OCI-LY3 (cell line): ENCODE results near the gene TBC1D21.

Source experiments
- H2AFZ ChIP-seq: fragments of 200-600, 300-600 bp; shearing (Covaris generic); 2 replicates; pipeline ENCODE4 v1.6.0; 2014; ENCODE audit warnings: antibody characterized with exemption, low read depth, low read length
- H3K27ac ChIP-seq: fragments of 200-600, 300-600 bp; sonication (generic); 2 replicates; pipeline ENCODE4 v1.5.1; 2014; ENCODE audit warnings: mild to moderate bottlenecking, low read length, moderate library complexity, mixed read lengths
- H3K27me3 ChIP-seq: fragments of 200-600, 300-600 bp; sonication (generic); 2 replicates; pipeline ENCODE4 v1.6.1; 2014; ENCODE audit warnings: low read depth, low read length, mixed read lengths
- H3K36me3 ChIP-seq: fragments of 200-600, 300-600 bp; sonication (generic); replicated peaks from 2 replicates; pipeline ENCODE3; 2014; ENCODE audit warnings: low read depth, low read length, mixed read lengths
- H3K4me1 ChIP-seq: fragments of 300-600, 200-600 bp; sonication (generic); 2 replicates; pipeline ENCODE4 v1.6.1; 2014; ENCODE audit warnings: low read length, mixed read lengths
- H3K4me2 ChIP-seq: fragments of 200-600, 300-600 bp; sonication (generic); 2 replicates; pipeline ENCODE4 v1.6.1; 2014; ENCODE audit warnings: low read length, mixed read lengths
- H3K4me3 ChIP-seq: fragments of 300-600, 200-600 bp; sonication (generic); 2 replicates; pipeline ENCODE4 v1.5.1; 2014; ENCODE audit warnings: antibody characterized with exemption, mild to moderate bottlenecking, low read length, moderate library complexity
- H3K79me2 ChIP-seq: fragments of 300-600, 200-600 bp; shearing (Covaris generic); 2 replicates; pipeline ENCODE4 v1.6.1; 2014; ENCODE audit warnings: mild to moderate bottlenecking, low read length, mixed read lengths
- H3K9ac ChIP-seq: fragments of 300-600, 200-600 bp; shearing (Covaris generic); 2 replicates; pipeline ENCODE4 v1.6.0; 2014; ENCODE audit warnings: mild to moderate bottlenecking, low read length, moderate library complexity
- H3K9me3 ChIP-seq: fragments of 200-600, 300-600 bp; shearing (Covaris generic); 2 replicates; pipeline ENCODE4 v1.6.1; 2014; ENCODE audit warnings: low read length, mixed read lengths; ENCODE audit not compliant: insufficient read depth
- H4K20me1 ChIP-seq: fragments of 200-600, 300-600 bp; sonication (generic); 2 replicates; pipeline ENCODE4 v1.6.1; 2016; ENCODE audit warnings: low read length, mixed read lengths; ENCODE audit not compliant: insufficient read depth
- CTCF ChIP-seq: fragments of 200-600, 300-600 bp; sonication (generic); IDR thresholded peaks from 2 replicates; pipeline ENCODE4 v1.5.1; 2014; ENCODE audit warnings: antibody characterized with exemption, low read length, low read depth
- EZH2phosphoT487 ChIP-seq: fragments of 200-600 bp; shearing (Covaris generic); IDR thresholded peaks from 2 replicates; pipeline ENCODE4 v1.6.1; 2018; ENCODE audit warnings: antibody characterized with exemption, mixed run types, low read depth

Gene TBC1D21

DNA sequence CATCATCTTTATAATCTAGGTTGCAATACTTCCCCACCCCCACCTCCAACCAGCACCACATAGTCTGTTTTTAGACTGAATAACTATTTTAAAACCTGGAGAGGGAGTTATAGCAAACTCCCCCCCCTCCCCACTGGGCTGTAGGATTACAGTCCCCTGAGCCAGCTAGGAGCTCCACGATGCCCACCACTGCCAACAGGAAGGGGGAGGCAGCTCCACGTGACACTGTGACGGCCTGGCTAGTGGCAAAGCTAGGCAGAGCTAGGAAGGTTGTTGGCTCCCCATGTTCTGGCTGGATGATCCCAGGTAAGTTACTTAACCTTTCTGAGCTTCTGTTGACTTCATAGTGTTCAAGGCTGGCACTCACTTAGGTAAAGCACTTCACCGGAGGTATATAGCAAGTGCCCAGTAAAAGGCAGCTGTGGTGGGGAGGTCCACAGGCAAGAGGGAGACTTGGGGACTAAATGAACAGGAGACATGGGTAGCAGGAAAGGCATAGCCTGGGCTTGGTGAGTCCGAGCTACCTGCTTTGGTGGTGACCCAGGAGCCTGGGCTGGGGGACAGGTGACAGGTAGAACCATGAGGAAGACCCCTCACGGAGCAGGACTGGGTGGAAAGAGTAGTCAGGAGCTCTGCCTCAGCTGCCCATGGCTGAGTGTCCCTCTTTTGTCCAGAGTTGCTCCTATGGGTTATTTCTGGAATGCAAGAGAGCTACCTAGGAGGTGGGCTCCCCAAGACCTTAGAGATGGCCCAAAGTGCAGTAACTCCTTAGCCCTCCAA is 4.0 kb upstream of the TBC1D21 start:
- Histone ChIP-seq H3K36me3 (no peaks in the 10 kb centered on the region), H3K9me3 (no peaks in the 10 kb centered on the region), H3K79me2 (no peaks in the 10 kb centered on the region), H3K4me1 (peaks cover 4% of the 10 kb centered on the region; the same call in 1 of the 2 replicates), H4K20me1 (no peaks in the 10 kb centered on the region), H3K27me3 (peaks cover 83% of the 10 kb centered on the region), H3K27ac (no peak overlapping the region), H3K4me2 (no peak overlapping the region), H3K9ac (no peak overlapping the region), H3K4me3 (no peak overlapping the region), H2AFZ (no peak overlapping the region)
- no peak for TF ChIP-seq CTCF
- no peak for TF ChIP-seq EZH2phosphoT487

DNA sequence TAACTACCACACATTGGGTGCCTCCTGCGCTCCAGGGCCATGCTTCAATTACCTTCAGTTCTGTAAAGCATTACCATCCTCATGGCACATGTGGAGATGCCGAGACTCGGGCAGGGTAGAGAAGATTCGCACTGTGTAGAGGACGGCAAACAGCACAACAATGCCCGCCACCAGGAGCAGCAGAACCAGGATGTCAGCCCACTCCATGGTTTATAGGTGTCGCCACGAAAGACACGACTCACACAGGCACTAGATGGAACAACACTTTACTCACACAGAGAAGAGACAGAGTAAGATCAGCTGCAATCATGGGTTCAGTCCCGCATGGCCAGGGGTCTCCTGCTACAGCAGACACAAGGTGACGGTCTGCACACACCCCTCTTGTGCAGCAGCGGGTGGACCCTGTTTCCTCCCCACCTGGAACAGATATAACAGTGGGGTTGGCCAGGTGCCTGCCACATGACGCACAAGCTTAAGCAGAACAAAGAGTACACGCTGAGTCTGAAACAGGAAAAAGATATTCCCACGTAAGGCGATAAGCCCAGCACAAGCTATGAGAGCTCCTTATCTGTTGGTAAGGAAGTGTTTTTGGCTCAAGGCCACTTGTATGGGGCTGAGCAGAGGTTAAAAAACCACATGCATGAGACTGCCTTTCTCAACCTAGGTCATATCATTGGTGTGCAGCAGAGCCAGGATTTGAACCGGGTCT is 2.5 kb upstream of the TBC1D21 start:
- Histone ChIP-seq H2AFZ (no peak overlapping the region), H3K27ac (no peak overlapping the region), H3K9me3 (no peaks in the 10 kb centered on the region), H3K27me3 (peaks cover 75% of the 10 kb centered on the region), H3K36me3 (no peaks in the 10 kb centered on the region), H3K79me2 (no peaks in the 10 kb centered on the region), H3K4me2 (no peak overlapping the region), H4K20me1 (no peaks in the 10 kb centered on the region), H3K9ac (no peak overlapping the region), H3K4me1 (peaks cover 1% of the 10 kb centered on the region; the same call in 1 of the 2 replicates), H3K4me3 (no peak overlapping the region)
- TF ChIP-seq CTCF (no peak), EZH2phosphoT487 (peak; percentile 24; the same call in 1 of the 2 replicates)

- no peak overlapping the region for H2AFZ ChIP-seq
- H3K4me3 ChIP-seq, result no peak overlapping the region
- no peak for TF ChIP-seq CTCF
- no peak for TF ChIP-seq EZH2phosphoT487
- H3K9ac ChIP-seq, result no peak overlapping the region
- H4K20me1 ChIP-seq, result no peaks in the 10 kb centered on the region
- H3K36me3 ChIP-seq, result no peaks in the 10 kb centered on the region
- H3K4me1 ChIP-seq, result peaks cover 7% of the 10 kb centered on the region
- H3K27ac ChIP-seq, result no peak overlapping the region
- peaks cover 66% of the 10 kb centered on the region for H3K27me3 ChIP-seq
- H3K9me3 ChIP-seq, result no peaks in the 10 kb centered on the region
- no peak overlapping the region for H3K4me2 ChIP-seq
- no peaks in the 10 kb centered on the region for H3K79me2 ChIP-seq
These were observed 1.0 kb upstream of the TBC1D21 start for GRCh38 chr15:73872346-73872745.

GRCh38 chr15:73873889-73874511 is 636 bp downstream of the TBC1D21 start:
- Histone ChIP-seq H3K36me3 (no peaks in the 10 kb centered on the region), H3K4me1 (peaks cover 7% of the 10 kb centered on the region), H3K9ac (no peak overlapping the region), H3K4me2 (no peak overlapping the region), H3K4me3 (no peak overlapping the region), H2AFZ (no peak overlapping the region), H3K9me3 (no peaks in the 10 kb centered on the region), H3K27ac (no peak overlapping the region), H3K79me2 (no peaks in the 10 kb centered on the region), H3K27me3 (peaks cover 59% of the 10 kb centered on the region), H4K20me1 (no peaks in the 10 kb centered on the region)
- TF ChIP-seq CTCF, result peak; percentile 84
- no peak for TF ChIP-seq EZH2phosphoT487
